D721Med (cell line): Measurements from ENCODE around the gene HDDC2.

ENCODE experiments used
- DNase-seq: peaks from one replicate; pipeline ENCODE4 v3.0.0; 2011; ENCODE audit warnings: low spot score; ENCODE audit not compliant: insufficient read length
- FAIRE-seq: peaks from 2 replicates; lab custom pipeline; 2011; peaks lifted over from hg19 to GRCh38; lab: Jason Lieb, UNC
- CTCF ChIP-seq: IDR thresholded peaks from 2 replicates; pipeline ENCODE4 v1.5.1; 2012; ENCODE audit warnings: mild to moderate bottlenecking, control low read depth; ENCODE audit not compliant: insufficient read depth; ENCODE audit errors: missing control alignments

HDDC2 gene

GRCh38 chr6:125315548-125315947 is 13.8 kb upstream of the HDDC2 start:
- no peak for TF ChIP-seq CTCF
- FAIRE-seq (no peak), DNase-seq (no peak)

GRCh38 chr6:125314009-125314581 is 12.3 kb upstream of the HDDC2 start:
- DNase-seq: no peak
- FAIRE-seq: peak; percentile 75
- TF ChIP-seq CTCF: peak; percentile 95

GRCh38 chr6:125312950-125313349 is 11.2 kb upstream of the HDDC2 start:
- TF ChIP-seq CTCF: no peak
- DNase-seq (no peak), FAIRE-seq (no peak)

- TF ChIP-seq CTCF: no peak
- FAIRE-seq (no peak), DNase-seq (no peak)
Measured at GRCh38 chr6:125312478-125312877, 10.7 kb upstream of the HDDC2 start.

GRCh38 chr6:125310994-125311649 is 9.4 kb upstream of the HDDC2 start:
- FAIRE-seq: peak; percentile 80
- TF ChIP-seq CTCF: peak; percentile 75
- DNase-seq: no peak

GRCh38 chr6:125307964-125308615 is 6.3 kb upstream of the HDDC2 start:
- no peak for DNase-seq

More at GRCh38 chr6:125307964-125308615, 6.3 kb upstream of the HDDC2 start:
- no peak for FAIRE-seq
- no peak for TF ChIP-seq CTCF
